KOPT-K1 (cell line): ENCODE measurements around the gene FIGN.

Source experiments
- H3K27ac ChIP-seq: fragments of 200-600 bp; sonication (generic); 2 replicates; pipeline ENCODE4 v1.5.1; 2016; ENCODE audit warnings: antibody characterized with exemption, mild to moderate bottlenecking, low read depth, low read length; ENCODE audit not compliant: poor library complexity, severe bottlenecking
- H3K36me3 ChIP-seq: fragments of 200-600 bp; sonication (generic); 2 replicates; pipeline ENCODE4 v1.5.1; 2017; ENCODE audit warnings: antibody characterized with exemption, mild to moderate bottlenecking, low read length, moderate library complexity; ENCODE audit not compliant: insufficient read depth
- H3K9me3 ChIP-seq: fragments of 200-600 bp; sonication (generic); 2 replicates; pipeline ENCODE4 v1.5.1; 2017; ENCODE audit warnings: antibody characterized with exemption, low read length, mild to moderate bottlenecking; ENCODE audit not compliant: insufficient read depth, poor library complexity, severe bottlenecking

The FIGN gene

GRCh38 chr2:163571423-163572102 lies 164.2 kb downstream of the FIGN start:
- no peak overlapping the region for H3K27ac ChIP-seq
- H3K9me3 ChIP-seq, result no peaks in the 10 kb centered on the region
- no peaks in the 10 kb centered on the region for H3K36me3 ChIP-seq

GRCh38 chr2:163570391-163570790 lies 165.4 kb downstream of the FIGN start:
- Histone ChIP-seq H3K27ac (no peak overlapping the region), H3K9me3 (no peaks in the 10 kb centered on the region), H3K36me3 (no peaks in the 10 kb centered on the region)

GRCh38 chr2:163565192-163565591 lies 170.6 kb downstream of the FIGN start:
- no peaks in the 10 kb centered on the region for H3K36me3 ChIP-seq
- H3K27ac ChIP-seq, result no peak overlapping the region
- H3K9me3 ChIP-seq, result no peaks in the 10 kb centered on the region

- H3K9me3 ChIP-seq, result no peaks in the 10 kb centered on the region
- H3K27ac ChIP-seq, result no peak overlapping the region
- no peaks in the 10 kb centered on the region for H3K36me3 ChIP-seq
Measured at GRCh38 chr2:163564236-163564635, 171.6 kb downstream of the FIGN start.

- Histone ChIP-seq H3K36me3 (no peaks in the 10 kb centered on the region), H3K9me3 (no peaks in the 10 kb centered on the region), H3K27ac (no peak overlapping the region)
Measured at GRCh38 chr2:163563336-163563735, 172.5 kb downstream of the FIGN start.

GRCh38 chr2:163558251-163559021 lies 177.4 kb downstream of the FIGN start:
- no peak overlapping the region for H3K27ac ChIP-seq
- no peaks in the 10 kb centered on the region for H3K9me3 ChIP-seq

GRCh38 chr2:163556511-163556910 lies 179.3 kb downstream of the FIGN start:
- Histone ChIP-seq H3K27ac (no peak overlapping the region), H3K9me3 (no peaks in the 10 kb centered on the region), H3K36me3 (no peaks in the 10 kb centered on the region)

More at GRCh38 chr2:163558251-163559021, 177.4 kb downstream of the FIGN start:
- H3K36me3 ChIP-seq, result no peaks in the 10 kb centered on the region

- H3K36me3 ChIP-seq, result no peaks in the 10 kb centered on the region
- no peaks in the 10 kb centered on the region for H3K9me3 ChIP-seq
- H3K27ac ChIP-seq, result no peak overlapping the region
Measured at GRCh38 chr2:163554864-163555263, 180.9 kb downstream of the FIGN start.

- Histone ChIP-seq H3K36me3 (no peaks in the 10 kb centered on the region), H3K27ac (no peak overlapping the region), H3K9me3 (no peaks in the 10 kb centered on the region)
Measured at GRCh38 chr2:163553601-163554000, 182.2 kb downstream of the FIGN start.

- Histone ChIP-seq H3K27ac (no peak overlapping the region), H3K36me3 (no peaks in the 10 kb centered on the region), H3K9me3 (no peaks in the 10 kb centered on the region)
Measured at GRCh38 chr2:163552758-163553157, 183.1 kb downstream of the FIGN start.

GRCh38 chr2:163551616-163552373 lies 184.0 kb downstream of the FIGN start:
- no peaks in the 10 kb centered on the region for H3K36me3 ChIP-seq
- no peaks in the 10 kb centered on the region for H3K9me3 ChIP-seq
- H3K27ac ChIP-seq, result no peak overlapping the region

GRCh38 chr2:163548970-163549369 lies 186.8 kb downstream of the FIGN start:
- Histone ChIP-seq H3K36me3 (no peaks in the 10 kb centered on the region), H3K9me3 (no peaks in the 10 kb centered on the region)

More at GRCh38 chr2:163548970-163549369, 186.8 kb downstream of the FIGN start:
- H3K27ac ChIP-seq, result no peak overlapping the region
